Measurements from ENCODE around the gene CHD6.

- TF ChIP-seq POLR2AphosphoS5 (IDR thresholded peaks at IDR 0.05) (no peak), POLR2A (IDR thresholded peaks at IDR 0.05) (no peak)
Observed at GRCh38 chr20:41360831-41361756, 257.1 kb downstream of the CHD6 start.

All from sigmoid colon (tissue), 4 donors.